ENCODE results near the gene S1PR3. TPM values are rescaled to one million over a fixed set of nuclear protein-coding genes. Genes with fewer than 3 reads are reported as not detected.

The S1PR3 gene
- polyA plus RNA-seq, 4 donors = 0.22 to 6.1 (median 3.3) TPM

- no peak overlapping the region for H3K4me3 ChIP-seq (ENCODE audit: low read depth in 1 of 3, low read length in 3 of 3)
- WGBS, 3 donors = 92 to 95% (median 94%) methylated on average over 12 of the region's 12 CpGs
- H3K27ac ChIP-seq (ENCODE audit: low read depth in 1 of 3, low read length in 2 of 3) = no peak overlapping the region
- no peak for DNase-seq
- no peaks in the 10 kb centered on the region for H3K27me3 ChIP-seq (ENCODE audit: control insufficient read depth in 3 of 3, insufficient read depth in 3 of 3, low read length in 3 of 3)
- no peaks in the 10 kb centered on the region for H3K4me1 ChIP-seq (ENCODE audit: control insufficient read depth in 3 of 3, insufficient read depth in 2 of 3, low read depth in 1 of 3, low read length in 2 of 3)
- H3K36me3 ChIP-seq (ENCODE audit: control insufficient read depth in 3 of 3, insufficient read depth in 2 of 3, low read depth in 1 of 3, low read length in 3 of 3) = no peaks in the 10 kb centered on the region
- no peak for FAIRE-seq
- peaks cover 0 to 15% of the 10 kb centered on the region in 2 donors for H3K9me3 ChIP-seq (ENCODE audit: control insufficient read depth in 2 of 2, insufficient read depth in 1 of 2, low read depth in 1 of 2, low read length in 1 of 2)
Measured at GRCh38 chr9:88973281-88974045, 17.8 kb upstream of the S1PR3 start.

GRCh38 chr9:88974641-88975040 is 16.6 kb upstream of the S1PR3 start:
- 73 to 86% (median 79%) methylated on average over 7 of the region's 7 CpGs for WGBS, 3 donors
- H3K36me3 ChIP-seq (ENCODE audit: control insufficient read depth in 3 of 3, insufficient read depth in 2 of 3, low read depth in 1 of 3, low read length in 3 of 3) = no peaks in the 10 kb centered on the region
- no peak for FAIRE-seq
- peaks cover 0 to 15% of the 10 kb centered on the region in 2 donors for H3K9me3 ChIP-seq (ENCODE audit: control insufficient read depth in 2 of 2, insufficient read depth in 1 of 2, low read depth in 1 of 2, low read length in 1 of 2)
- H3K4me3 ChIP-seq (ENCODE audit: low read depth in 1 of 3, low read length in 3 of 3) = no peak overlapping the region
- H3K4me1 ChIP-seq (ENCODE audit: control insufficient read depth in 3 of 3, insufficient read depth in 2 of 3, low read depth in 1 of 3, low read length in 2 of 3) = no peaks in the 10 kb centered on the region
- no peak overlapping the region for H3K27ac ChIP-seq (ENCODE audit: low read depth in 1 of 3, low read length in 2 of 3)
- no peaks in the 10 kb centered on the region for H3K27me3 ChIP-seq (ENCODE audit: control insufficient read depth in 3 of 3, insufficient read depth in 3 of 3, low read length in 3 of 3)
- DNase-seq = no peak

GRCh38 chr9:88975966-88976889 is 15.0 kb upstream of the S1PR3 start:
- no peaks in the 10 kb centered on the region for H3K27me3 ChIP-seq (ENCODE audit: control insufficient read depth in 3 of 3, insufficient read depth in 3 of 3, low read length in 3 of 3)
- no peak overlapping the region for H3K27ac ChIP-seq (ENCODE audit: low read depth in 1 of 3, low read length in 2 of 3)
- H3K4me1 ChIP-seq (ENCODE audit: control insufficient read depth in 3 of 3, insufficient read depth in 2 of 3, low read depth in 1 of 3, low read length in 2 of 3) = no peaks in the 10 kb centered on the region
- H3K4me3 ChIP-seq (ENCODE audit: low read depth in 1 of 3, low read length in 3 of 3) = no peak overlapping the region
- H3K9me3 ChIP-seq (ENCODE audit: control insufficient read depth in 2 of 2, insufficient read depth in 1 of 2, low read depth in 1 of 2, low read length in 1 of 2) = peaks cover 0 to 15% of the 10 kb centered on the region in 2 donors
- WGBS, 3 donors = 66 to 81% (median 72%) methylated on average over 8 of the region's 8 CpGs
- FAIRE-seq = no peak
- no peaks in the 10 kb centered on the region for H3K36me3 ChIP-seq (ENCODE audit: control insufficient read depth in 3 of 3, insufficient read depth in 2 of 3, low read depth in 1 of 3, low read length in 3 of 3)
- DNase-seq = no peak

GRCh38 chr9:88976890-88977257 is 14.4 kb upstream of the S1PR3 start:
- 66 to 85% (median 75%) methylated on average over 5 of the region's 5 CpGs for WGBS, 3 donors

GRCh38 chr9:88978034-88978433 is 13.2 kb upstream of the S1PR3 start:
- FAIRE-seq = no peak
- Histone ChIP-seq H3K27ac (ENCODE audit: low read depth in 1 of 3, low read length in 2 of 3) (no peak overlapping the region), H3K9me3 (ENCODE audit: control insufficient read depth in 2 of 2, insufficient read depth in 1 of 2, low read depth in 1 of 2, low read length in 1 of 2) (peaks cover 0 to 8% of the 10 kb centered on the region in 2 donors), H3K27me3 (ENCODE audit: control insufficient read depth in 3 of 3, insufficient read depth in 3 of 3, low read length in 3 of 3) (no peaks in the 10 kb centered on the region), H3K36me3 (ENCODE audit: control insufficient read depth in 3 of 3, insufficient read depth in 2 of 3, low read depth in 1 of 3, low read length in 3 of 3) (no peaks in the 10 kb centered on the region), H3K4me1 (ENCODE audit: control insufficient read depth in 3 of 3, insufficient read depth in 2 of 3, low read depth in 1 of 3, low read length in 2 of 3) (no peaks in the 10 kb centered on the region), H3K4me3 (ENCODE audit: low read depth in 1 of 3, low read length in 3 of 3) (no peak overlapping the region)
- no peak for DNase-seq
- WGBS, 3 donors = 70 to 80% (median 75%) methylated on average over 5 of the region's 5 CpGs

More at GRCh38 chr9:88976890-88977257, 14.4 kb upstream of the S1PR3 start:
- DNase-seq (no peak), FAIRE-seq (no peak)
- H3K4me1 ChIP-seq (ENCODE audit: control insufficient read depth in 3 of 3, insufficient read depth in 2 of 3, low read depth in 1 of 3, low read length in 2 of 3) = no peaks in the 10 kb centered on the region
- no peaks in the 10 kb centered on the region for H3K36me3 ChIP-seq (ENCODE audit: control insufficient read depth in 3 of 3, insufficient read depth in 2 of 3, low read depth in 1 of 3, low read length in 3 of 3)
- peaks cover 0 to 15% of the 10 kb centered on the region in 2 donors for H3K9me3 ChIP-seq (ENCODE audit: control insufficient read depth in 2 of 2, insufficient read depth in 1 of 2, low read depth in 1 of 2, low read length in 1 of 2)
- no peak overlapping the region for H3K4me3 ChIP-seq (ENCODE audit: low read depth in 1 of 3, low read length in 3 of 3)
- H3K27ac ChIP-seq (ENCODE audit: low read depth in 1 of 3, low read length in 2 of 3) = no peak overlapping the region
- H3K27me3 ChIP-seq (ENCODE audit: control insufficient read depth in 3 of 3, insufficient read depth in 3 of 3, low read length in 3 of 3) = no peaks in the 10 kb centered on the region

- Histone ChIP-seq H3K27ac (ENCODE audit: low read depth in 1 of 3, low read length in 2 of 3) (no peak overlapping the region), H3K4me1 (ENCODE audit: control insufficient read depth in 3 of 3, insufficient read depth in 2 of 3, low read depth in 1 of 3, low read length in 2 of 3) (no peaks in the 10 kb centered on the region), H3K27me3 (ENCODE audit: control insufficient read depth in 3 of 3, insufficient read depth in 3 of 3, low read length in 3 of 3) (no peaks in the 10 kb centered on the region), H3K36me3 (ENCODE audit: control insufficient read depth in 3 of 3, insufficient read depth in 2 of 3, low read depth in 1 of 3, low read length in 3 of 3) (no peaks in the 10 kb centered on the region), H3K4me3 (ENCODE audit: low read depth in 1 of 3, low read length in 3 of 3) (no peak overlapping the region), H3K9me3 (ENCODE audit: control insufficient read depth in 2 of 2, insufficient read depth in 1 of 2, low read depth in 1 of 2, low read length in 1 of 2) (no peaks in the 10 kb centered on the region)
- 88 to 100% (median 98%) methylated on average over 2 of the region's 2 CpGs for WGBS, 3 donors
- DNase-seq (no peak), FAIRE-seq (no peak)
Measured at GRCh38 chr9:88979021-88979420, 12.2 kb upstream of the S1PR3 start.

- DNase-seq = no peak
- no peaks in the 10 kb centered on the region for H3K4me1 ChIP-seq (ENCODE audit: control insufficient read depth in 3 of 3, insufficient read depth in 2 of 3, low read depth in 1 of 3, low read length in 2 of 3)
- H3K36me3 ChIP-seq (ENCODE audit: control insufficient read depth in 3 of 3, insufficient read depth in 2 of 3, low read depth in 1 of 3, low read length in 3 of 3) = no peaks in the 10 kb centered on the region
- WGBS, 3 donors = 84 to 89% (median 89%) methylated on average over 2 of the region's 2 CpGs
- H3K27ac ChIP-seq (ENCODE audit: low read depth in 1 of 3, low read length in 2 of 3) = no peak overlapping the region
- H3K9me3 ChIP-seq (ENCODE audit: control insufficient read depth in 2 of 2, insufficient read depth in 1 of 2, low read depth in 1 of 2, low read length in 1 of 2) = no peaks in the 10 kb centered on the region
- H3K4me3 ChIP-seq (ENCODE audit: low read depth in 1 of 3, low read length in 3 of 3) = no peak overlapping the region
- H3K27me3 ChIP-seq (ENCODE audit: control insufficient read depth in 3 of 3, insufficient read depth in 3 of 3, low read length in 3 of 3) = no peaks in the 10 kb centered on the region
- FAIRE-seq = no peak
Measured at GRCh38 chr9:88979791-88980190, 11.5 kb upstream of the S1PR3 start.

GRCh38 chr9:88980740-88981203 is 10.5 kb upstream of the S1PR3 start:
- WGBS, 3 donors = 77 to 81% (median 79%) methylated on average over 1 of the region's 1 CpG
- Histone ChIP-seq H3K9me3 (ENCODE audit: control insufficient read depth in 2 of 2, insufficient read depth in 1 of 2, low read depth in 1 of 2, low read length in 1 of 2) (no peaks in the 10 kb centered on the region), H3K36me3 (ENCODE audit: control insufficient read depth in 3 of 3, insufficient read depth in 2 of 3, low read depth in 1 of 3, low read length in 3 of 3) (no peaks in the 10 kb centered on the region), H3K4me3 (ENCODE audit: low read depth in 1 of 3, low read length in 3 of 3) (no peak overlapping the region), H3K27ac (ENCODE audit: low read depth in 1 of 3, low read length in 2 of 3) (no peak overlapping the region), H3K27me3 (ENCODE audit: control insufficient read depth in 3 of 3, insufficient read depth in 3 of 3, low read length in 3 of 3) (no peaks in the 10 kb centered on the region), H3K4me1 (ENCODE audit: control insufficient read depth in 3 of 3, insufficient read depth in 2 of 3, low read depth in 1 of 3, low read length in 2 of 3) (no peaks in the 10 kb centered on the region)
- DNase-seq (no peak), FAIRE-seq (no peak)

All from small intestine (tissue), 7 donors.